AG04449 (cell line): ENCODE results near the gene MRNIP.

Source experiments
- CTCF ChIA-PET: fragments of 350-600 bp; formaldehyde crosslinking; extraction: SDS; loops from one replicate; lab custom pipeline; 2021; ENCODE audit warnings: antibody characterized with exemption; lab: Yijun Ruan, JAX
- POLR2A ChIA-PET: fragments of 400-600, 350-600 bp; formaldehyde crosslinking; extraction: SDS; loops from one replicate; lab custom pipeline; 2020; ENCODE audit warnings: antibody characterized with exemption, inconsistent platforms; lab: Yijun Ruan, JAX
- DNase-seq: peaks from one replicate; pipeline ENCODE4 v3.0.0-alpha.2; 2010; ENCODE audit warnings: low read depth, low spot score
- H3K4me3 ChIP-seq: 2 replicates; pipeline ENCODE4 v1.5.1; 2011; ENCODE audit warnings: low read depth, mild to moderate bottlenecking, control low read depth, low read length
- CTCF ChIP-seq: IDR thresholded peaks from one replicate; pipeline ENCODE4 v1.5.1; 2011; ENCODE audit warnings: mild to moderate bottlenecking, moderate library complexity, low read length, control low read depth, inconsistent platforms; ENCODE audit not compliant: insufficient read depth; ENCODE audit errors: missing control alignments

MRNIP gene

GRCh38 chr5:179816796-179817469 lies 41.7 kb downstream of the MRNIP start:
- ChIA-PET CTCF (interaction anchor here (0.8 to 2.5 kb wide), 2 partner anchors 20 to 21 kb away, joined by 3 to 8 read pairs; no protein-coding TSS in a partner anchor), POLR2A (no interaction called here)
- peak overlapping the region; percentile 42 for H3K4me3 ChIP-seq
- no peak for DNase-seq
- no peak for TF ChIP-seq CTCF

GRCh38 chr5:179816401-179816795 lies 42.2 kb downstream of the MRNIP start:
- ChIA-PET CTCF (interaction anchor here (1.6 to 2.5 kb wide), 2 partner anchors 19 to 54 kb away, joined by 5 to 8 read pairs; no protein-coding TSS in a partner anchor), POLR2A (no interaction called here)
- H3K4me3 ChIP-seq, result peak overlapping the region; percentile 42
- no peak for DNase-seq
- TF ChIP-seq CTCF, result no peak

GRCh38 chr5:179815491-179816249 lies 42.9 kb downstream of the MRNIP start:
- DNase-seq, result no peak
- H3K4me3 ChIP-seq, result no peak overlapping the region
- TF ChIP-seq CTCF, result no peak
- ChIA-PET POLR2A (no interaction called here), CTCF (interaction anchor here (1.6 to 2.5 kb wide), 2 partner anchors 19 to 53 kb away, joined by 5 to 8 read pairs; no protein-coding TSS in a partner anchor)

GRCh38 chr5:179814090-179814489 lies 44.5 kb downstream of the MRNIP start:
- DNase-seq, result no peak
- CTCF ChIA-PET, result interaction anchor here (1.8 kb wide), 1 partner anchor 12 kb away, joined by 4 read pairs; no protein-coding TSS in a partner anchor
- no peak overlapping the region for H3K4me3 ChIP-seq
- POLR2A ChIA-PET, result no interaction called here
- TF ChIP-seq CTCF, result no peak

GRCh38 chr5:179812997-179813607 lies 45.5 kb downstream of the MRNIP start:
- ChIA-PET POLR2A (no interaction called here), CTCF (interaction anchor here (0.8 to 1.8 kb wide), 3 partner anchors 13 to 17 kb away, joined by 3 to 6 read pairs (median 4); no protein-coding TSS in a partner anchor)
- no peak for TF ChIP-seq CTCF
- no peak for DNase-seq
- no peak overlapping the region for H3K4me3 ChIP-seq
